ENCODE results near the gene SLC4A8. TPM values are rescaled to one million over a fixed set of nuclear protein-coding genes. Genes with fewer than 3 reads are reported as not detected.

SLC4A8 gene
- total RNA-seq, 3 donors from 2014 or later (not counting 1 experiment from before 2014, with no cell fraction given) = 9.8 to 19.2 (median 13.6) TPM

DNA sequence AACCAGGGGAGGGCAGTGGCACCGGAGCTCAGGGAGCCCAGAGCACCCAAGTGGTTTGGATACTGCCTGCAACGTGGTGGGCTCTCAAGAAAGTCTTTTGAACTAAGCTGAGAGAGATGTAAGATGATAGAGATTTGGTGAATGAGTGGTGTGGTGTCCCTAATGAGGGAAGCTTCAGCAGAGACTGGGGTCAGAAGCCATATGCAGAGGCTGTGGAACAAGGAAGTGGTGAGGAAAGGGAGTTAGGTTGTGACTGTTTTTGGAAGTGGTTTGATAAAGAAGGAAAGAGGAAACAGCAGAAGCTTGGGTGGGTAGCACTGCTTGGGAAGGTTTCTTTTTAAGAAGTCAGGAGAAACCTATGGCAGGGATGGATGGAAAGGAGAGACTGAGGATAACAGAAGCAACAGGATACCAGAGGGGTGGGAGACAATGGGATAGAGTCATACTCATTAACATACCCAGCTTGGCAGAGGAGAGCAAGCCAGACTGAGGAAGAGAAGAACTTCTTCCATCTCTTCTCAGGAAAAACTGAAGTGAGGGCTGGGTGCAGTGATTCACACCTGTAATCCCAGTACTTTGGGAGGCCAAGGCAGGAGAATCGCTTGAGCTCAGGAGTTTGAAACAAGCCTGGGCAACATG is 24.1 kb downstream of the SLC4A8 start:
- no peaks in the 10 kb centered on the region for H3K27me3 Mint-ChIP-seq (ENCODE audit: low read depth in 2 of 2)
- H3K4me1 Mint-ChIP-seq = peaks cover 0 to 8% of the 10 kb centered on the region in 2 donors
- no peaks in the 10 kb centered on the region for H3K9me3 Mint-ChIP-seq
- Histone ChIP-seq H3K27me3 (ENCODE audit: control insufficient read depth, insufficient read depth, low read length) (no peaks in the 10 kb centered on the region), H3K4me1 (ENCODE audit: control insufficient read depth, insufficient read depth, low read length) (no peaks in the 10 kb centered on the region), H3K9me3 (ENCODE audit: control insufficient read depth, insufficient read depth, low read length) (no peaks in the 10 kb centered on the region), H3K27ac (ENCODE audit: low read length) (no peak overlapping the region), H3K36me3 (ENCODE audit: control insufficient read depth, insufficient read depth, low read length) (peaks cover 3% of the 10 kb centered on the region), H3K4me3 (ENCODE audit: low read length) (no peak overlapping the region)
- no peak overlapping the region for H3K27ac Mint-ChIP-seq
- WGBS (ENCODE audit: insufficient coverage) = 78% methylated on average over 3 of the region's 3 CpGs
- H3K36me3 Mint-ChIP-seq = no peaks in the 10 kb centered on the region
- intact Hi-C loops (cut with micrococcal nuclease) = no loop called here
- no peak for ATAC-seq
- TF ChIP-seq, protein P1, sequence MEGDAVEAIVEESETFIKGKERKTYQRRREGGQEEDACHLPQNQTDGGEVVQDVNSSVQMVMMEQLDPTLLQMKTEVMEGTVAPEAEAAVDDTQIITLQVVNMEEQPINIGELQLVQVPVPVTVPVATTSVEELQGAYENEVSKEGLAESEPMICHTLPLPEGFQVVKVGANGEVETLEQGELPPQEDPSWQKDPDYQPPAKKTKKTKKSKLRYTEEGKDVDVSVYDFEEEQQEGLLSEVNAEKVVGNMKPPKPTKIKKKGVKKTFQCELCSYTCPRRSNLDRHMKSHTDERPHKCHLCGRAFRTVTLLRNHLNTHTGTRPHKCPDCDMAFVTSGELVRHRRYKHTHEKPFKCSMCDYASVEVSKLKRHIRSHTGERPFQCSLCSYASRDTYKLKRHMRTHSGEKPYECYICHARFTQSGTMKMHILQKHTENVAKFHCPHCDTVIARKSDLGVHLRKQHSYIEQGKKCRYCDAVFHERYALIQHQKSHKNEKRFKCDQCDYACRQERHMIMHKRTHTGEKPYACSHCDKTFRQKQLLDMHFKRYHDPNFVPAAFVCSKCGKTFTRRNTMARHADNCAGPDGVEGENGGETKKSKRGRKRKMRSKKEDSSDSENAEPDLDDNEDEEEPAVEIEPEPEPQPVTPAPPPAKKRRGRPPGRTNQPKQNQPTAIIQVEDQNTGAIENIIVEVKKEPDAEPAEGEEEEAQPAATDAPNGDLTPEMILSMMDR (IDR thresholded peaks at IDR 0.05) = no peak
- DNase-seq = no peak
- no peak overlapping the region for H3K4me3 Mint-ChIP-seq

DNA sequence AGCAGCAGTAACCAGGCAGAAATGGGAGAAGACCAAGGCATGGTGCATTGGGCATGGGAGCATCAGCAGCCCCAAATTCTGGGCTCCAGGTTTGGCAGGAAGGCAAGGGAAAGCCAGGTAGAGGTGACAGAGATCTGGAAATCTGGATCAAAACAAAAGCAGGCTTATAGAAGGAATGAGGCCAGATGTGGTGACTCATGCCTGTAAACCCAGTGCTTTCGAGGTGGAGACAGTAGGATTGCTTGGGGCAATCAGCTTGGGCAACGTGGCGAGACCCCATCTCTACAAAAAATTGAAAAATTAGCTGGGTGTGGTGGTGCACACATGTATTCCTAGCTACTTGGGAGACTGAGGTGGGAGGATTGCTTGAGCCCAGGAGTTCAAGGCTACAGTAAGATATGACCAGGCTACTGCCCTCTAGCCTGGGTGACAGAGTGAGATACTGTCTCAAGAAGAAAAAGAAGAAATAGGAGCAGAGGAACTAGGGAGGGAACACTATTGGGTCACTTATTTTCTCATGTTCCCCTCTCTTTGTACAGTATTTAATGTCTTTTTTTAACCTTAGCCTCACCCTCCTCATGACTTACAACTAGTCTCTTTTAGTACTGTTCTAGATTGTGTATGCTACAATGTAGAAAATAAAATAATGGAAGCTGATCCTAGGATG is 25.1 kb downstream of the SLC4A8 start:
- intact Hi-C loops (cut with micrococcal nuclease) = no loop called here
- TF ChIP-seq, protein P1 (IDR thresholded peaks at IDR 0.05) = no peak
- Mint-ChIP-seq H3K9me3 (no peaks in the 10 kb centered on the region), H3K4me1 (peaks cover 0 to 8% of the 10 kb centered on the region in 2 donors), H3K27ac (no peak overlapping the region), H3K27me3 (ENCODE audit: low read depth in 2 of 2) (no peaks in the 10 kb centered on the region), H3K36me3 (no peaks in the 10 kb centered on the region), H3K4me3 (no peak overlapping the region)
- no peak overlapping the region for H3K4me3 ChIP-seq (ENCODE audit: low read length)
- H3K27me3 ChIP-seq (ENCODE audit: control insufficient read depth, insufficient read depth, low read length) = no peaks in the 10 kb centered on the region
- peaks cover 3% of the 10 kb centered on the region for H3K36me3 ChIP-seq (ENCODE audit: control insufficient read depth, insufficient read depth, low read length)
- H3K4me1 ChIP-seq (ENCODE audit: control insufficient read depth, insufficient read depth, low read length) = no peaks in the 10 kb centered on the region
- WGBS (ENCODE audit: insufficient coverage) = 93% methylated on average over 3 of the region's 3 CpGs
- ATAC-seq (no peak), DNase-seq (no peak)
- H3K27ac ChIP-seq (ENCODE audit: low read length) = no peak overlapping the region
- no peaks in the 10 kb centered on the region for H3K9me3 ChIP-seq (ENCODE audit: control insufficient read depth, insufficient read depth, low read length)

DNA sequence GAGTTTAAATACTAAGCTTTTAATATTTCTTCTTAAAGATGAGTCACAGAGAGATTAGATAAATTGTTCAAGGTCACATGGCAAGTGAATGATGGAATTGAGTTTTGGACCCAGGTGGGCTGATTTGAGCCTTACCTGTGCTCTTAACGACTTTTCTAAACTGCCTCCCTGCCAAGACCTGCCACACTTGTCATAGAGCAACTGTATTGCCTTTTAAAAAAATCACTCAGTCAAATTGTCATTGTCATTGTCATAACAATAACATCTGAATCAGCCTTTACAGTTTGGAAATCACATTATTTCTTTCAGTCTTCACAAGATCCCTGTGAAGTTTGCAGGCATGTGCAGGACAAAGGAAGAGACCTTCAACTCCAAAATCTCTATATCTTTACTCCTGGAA is 25.7 kb downstream of the SLC4A8 start:
- H3K27ac ChIP-seq (ENCODE audit: low read length) = no peak overlapping the region
- H3K36me3 Mint-ChIP-seq = no peaks in the 10 kb centered on the region
- no peak overlapping the region for H3K27ac Mint-ChIP-seq
- ATAC-seq (no peak), DNase-seq (no peak)
- H3K27me3 Mint-ChIP-seq (ENCODE audit: low read depth in 2 of 2) = no peaks in the 10 kb centered on the region
- H3K4me1 Mint-ChIP-seq = peaks cover 0 to 8% of the 10 kb centered on the region in 2 donors
- intact Hi-C loops (cut with micrococcal nuclease) = no loop called here
- no peaks in the 10 kb centered on the region for H3K4me1 ChIP-seq (ENCODE audit: control insufficient read depth, insufficient read depth, low read length)
- peaks cover 3% of the 10 kb centered on the region for H3K36me3 ChIP-seq (ENCODE audit: control insufficient read depth, insufficient read depth, low read length)
- TF ChIP-seq, protein P1 (IDR thresholded peaks at IDR 0.05) = no peak
- no peak overlapping the region for H3K4me3 ChIP-seq (ENCODE audit: low read length)
- H3K27me3 ChIP-seq (ENCODE audit: control insufficient read depth, insufficient read depth, low read length) = no peaks in the 10 kb centered on the region
- no peaks in the 10 kb centered on the region for H3K9me3 ChIP-seq (ENCODE audit: control insufficient read depth, insufficient read depth, low read length)
- no peaks in the 10 kb centered on the region for H3K9me3 Mint-ChIP-seq
- H3K4me3 Mint-ChIP-seq = no peak overlapping the region
- WGBS (ENCODE audit: insufficient coverage) = 79% methylated on average over 1 of the region's 1 CpG

Measured in natural killer cell (primary cell).